Measurements from ENCODE around the gene CSNK1D. TPM values are rescaled to one million over a fixed set of nuclear protein-coding genes. Genes with fewer than 3 reads are reported as not detected.

CSNK1D gene
- total RNA-seq, 1 experiment from 2014 or later, result 137 TPM

DNA sequence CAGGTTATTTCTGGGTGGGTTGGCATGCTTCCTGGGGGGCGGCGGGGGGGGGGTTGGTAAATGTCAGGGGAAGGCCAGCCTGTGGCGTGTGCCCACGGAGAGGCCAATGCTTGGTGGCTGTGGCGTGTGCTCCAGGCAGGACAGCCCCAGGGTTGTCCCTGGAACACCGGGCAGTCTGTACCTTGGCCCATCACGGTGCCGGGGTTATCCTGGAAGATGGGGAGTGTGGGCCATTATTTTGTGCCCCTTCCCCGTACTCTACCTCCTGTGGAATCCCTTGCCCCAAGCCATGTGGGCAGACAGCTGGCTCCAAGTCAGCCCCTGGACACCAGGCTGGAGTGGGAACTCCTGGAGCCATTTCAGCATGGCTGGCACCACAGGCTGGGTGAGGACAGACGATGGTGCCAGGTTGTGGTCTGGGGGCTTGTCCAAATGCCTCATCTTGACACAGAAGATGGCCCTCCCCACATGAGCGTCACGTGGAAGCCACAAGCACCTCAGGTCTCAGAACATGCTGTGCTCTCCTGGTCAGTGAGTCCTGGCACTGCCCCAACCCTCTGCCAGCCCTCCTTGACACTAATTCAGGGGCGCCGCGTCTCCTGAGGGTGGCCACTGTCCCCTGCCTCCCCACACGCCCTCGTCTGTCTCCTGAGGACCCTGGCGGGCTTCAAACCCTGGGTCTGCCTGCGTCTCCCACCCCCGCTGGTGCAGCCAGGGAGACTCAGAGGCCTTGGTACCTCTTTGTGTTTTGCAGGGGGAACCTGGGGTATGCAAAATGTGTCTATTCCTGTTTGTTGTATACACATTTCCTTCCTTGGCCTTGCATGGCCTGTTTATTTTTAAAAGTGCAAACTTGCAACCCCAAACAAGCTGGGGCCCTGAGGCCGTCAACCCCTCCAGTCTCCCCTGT is 40.4 kb downstream of the CSNK1D start:
- H3K4ac ChIP-seq (ENCODE audit: low read depth, low read length), result no peak overlapping the region
- H4K91ac ChIP-seq (ENCODE audit: insufficient read length, low read depth, low read length), result no peak overlapping the region
- DNase-seq, result no peak
- H2AFZ ChIP-seq (ENCODE audit: low read length), result no peak overlapping the region
- H4K8ac ChIP-seq (replicated peaks; ENCODE audit: insufficient read length, low read depth, low read length), result no peak overlapping the region
- no peak overlapping the region for H4K5ac ChIP-seq (ENCODE audit: insufficient read length, low read depth, low read length)
- H2BK12ac ChIP-seq (ENCODE audit: insufficient read length, low read depth, low read length), result no peak overlapping the region
- H3K79me2 ChIP-seq (ENCODE audit: insufficient read depth, low read length), result no peaks in the 10 kb centered on the region
- no peak overlapping the region for H3K4me2 ChIP-seq (ENCODE audit: insufficient read depth, insufficient read length, low read length)
- Mint-ChIP-seq H3K4me3 (no peak overlapping the region), H3K36me3 (ENCODE audit: insufficient read depth in 1 of 3, low read depth in 3 of 3) (peaks cover 0 to 5% (median 0%) of the 10 kb centered on the region in 3 experiments; a peak in 3 of 7 replicates), H3K4me1 (peaks cover 4 to 17% of the 10 kb centered on the region in 2 experiments), H3K27me3 (ENCODE audit: low read depth) (peaks cover 24% of the 10 kb centered on the region), H3K9me3 (no peaks in the 10 kb centered on the region), H3K27ac (no peak overlapping the region)
- H2BK15ac ChIP-seq (ENCODE audit: low read depth, low read length), result no peak overlapping the region
- no peak overlapping the region for H3K14ac ChIP-seq (ENCODE audit: insufficient read depth, low read length)
- no peak overlapping the region for H3K23ac ChIP-seq (ENCODE audit: insufficient read length, low read depth, low read length)
- WGBS (ENCODE audit: extremely low coverage, insufficient read length, low lambda C conversion rate), result no CpG with 5 or more reads among the region's 21 CpGs
- no peak overlapping the region for H2BK120ac ChIP-seq (ENCODE audit: low read depth, low read length, poor library complexity, severe bottlenecking)
- no peaks in the 10 kb centered on the region for H4K20me1 ChIP-seq (ENCODE audit: control insufficient read depth, insufficient read depth, insufficient read length)
- peaks cover 17% of the 10 kb centered on the region; the same call in 1 of the 2 replicates for H3K27me3 ChIP-seq (ENCODE audit: insufficient read depth, low read length)
- H3K23me2 ChIP-seq (ENCODE audit: insufficient read length, low read depth, low read length, poor library complexity, severe bottlenecking), result peaks cover 11% of the 10 kb centered on the region
- no peak overlapping the region for H3K56ac ChIP-seq (ENCODE audit: insufficient read length, low read depth, low read length)
- H3K79me1 ChIP-seq (ENCODE audit: insufficient read depth, low read depth, low read length, poor library complexity, severe bottlenecking), result no peaks in the 10 kb centered on the region
- no peaks in the 10 kb centered on the region for H3K9me3 ChIP-seq (ENCODE audit: control insufficient read depth, low read depth, low read length)
- H2BK20ac ChIP-seq (ENCODE audit: low read depth, low read length, poor library complexity, severe bottlenecking), result no peak overlapping the region
- H3T11ph ChIP-seq (ENCODE audit: low read length), result no peak overlapping the region
- H3K9ac ChIP-seq (ENCODE audit: extremely low read depth, insufficient read length, low read length), result no peak overlapping the region
- H3K18ac ChIP-seq (ENCODE audit: insufficient read length, low read depth, low read length), result no peak overlapping the region
- no peak overlapping the region for H2AK5ac ChIP-seq (ENCODE audit: insufficient read length, low read length)
- H3K27ac ChIP-seq (ENCODE audit: insufficient read length, low read depth, low read length), result no peak overlapping the region
- H2BK5ac ChIP-seq (ENCODE audit: insufficient read length, low read length), result no peak overlapping the region
- TF ChIP-seq, protein P1, sequence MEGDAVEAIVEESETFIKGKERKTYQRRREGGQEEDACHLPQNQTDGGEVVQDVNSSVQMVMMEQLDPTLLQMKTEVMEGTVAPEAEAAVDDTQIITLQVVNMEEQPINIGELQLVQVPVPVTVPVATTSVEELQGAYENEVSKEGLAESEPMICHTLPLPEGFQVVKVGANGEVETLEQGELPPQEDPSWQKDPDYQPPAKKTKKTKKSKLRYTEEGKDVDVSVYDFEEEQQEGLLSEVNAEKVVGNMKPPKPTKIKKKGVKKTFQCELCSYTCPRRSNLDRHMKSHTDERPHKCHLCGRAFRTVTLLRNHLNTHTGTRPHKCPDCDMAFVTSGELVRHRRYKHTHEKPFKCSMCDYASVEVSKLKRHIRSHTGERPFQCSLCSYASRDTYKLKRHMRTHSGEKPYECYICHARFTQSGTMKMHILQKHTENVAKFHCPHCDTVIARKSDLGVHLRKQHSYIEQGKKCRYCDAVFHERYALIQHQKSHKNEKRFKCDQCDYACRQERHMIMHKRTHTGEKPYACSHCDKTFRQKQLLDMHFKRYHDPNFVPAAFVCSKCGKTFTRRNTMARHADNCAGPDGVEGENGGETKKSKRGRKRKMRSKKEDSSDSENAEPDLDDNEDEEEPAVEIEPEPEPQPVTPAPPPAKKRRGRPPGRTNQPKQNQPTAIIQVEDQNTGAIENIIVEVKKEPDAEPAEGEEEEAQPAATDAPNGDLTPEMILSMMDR (conservative IDR thresholded peaks at IDR 0.05), result no peak
- no peaks in the 10 kb centered on the region for H3K4me1 ChIP-seq (ENCODE audit: insufficient read depth, low read length)

All from H9 (cell line).